Epithelial cell of esophagus (primary cell): ENCODE results near the gene AP1G1.
A peak's percentile ranks its signal among the peaks of the same experiment; 100 is the strongest.
"Not testable (repeated sequence)": the region's sequence is repeated elsewhere in the genome, so short reads cannot be mapped to it uniquely, and the experiment has no call there.

Experiments
- DNase-seq: peaks from one replicate; pipeline ENCODE4 v3.0.0; 2010; ENCODE audit warnings: low read depth
- H3K4me3 ChIP-seq: 2 replicates; pipeline ENCODE4 v1.5.1; 2011; ENCODE audit warnings: mild to moderate bottlenecking, low read length, control low read depth
- TF ChIP-seq, protein P1 (sequence below): IDR thresholded peaks from 2 replicates; pipeline ENCODE4 v1.5.1; 2011; ENCODE audit warnings: low read depth, mild to moderate bottlenecking, low read length, control low read depth, inconsistent platforms; ENCODE audit not compliant: insufficient read depth; ENCODE audit errors: missing control alignments

AP1G1 gene

DNA sequence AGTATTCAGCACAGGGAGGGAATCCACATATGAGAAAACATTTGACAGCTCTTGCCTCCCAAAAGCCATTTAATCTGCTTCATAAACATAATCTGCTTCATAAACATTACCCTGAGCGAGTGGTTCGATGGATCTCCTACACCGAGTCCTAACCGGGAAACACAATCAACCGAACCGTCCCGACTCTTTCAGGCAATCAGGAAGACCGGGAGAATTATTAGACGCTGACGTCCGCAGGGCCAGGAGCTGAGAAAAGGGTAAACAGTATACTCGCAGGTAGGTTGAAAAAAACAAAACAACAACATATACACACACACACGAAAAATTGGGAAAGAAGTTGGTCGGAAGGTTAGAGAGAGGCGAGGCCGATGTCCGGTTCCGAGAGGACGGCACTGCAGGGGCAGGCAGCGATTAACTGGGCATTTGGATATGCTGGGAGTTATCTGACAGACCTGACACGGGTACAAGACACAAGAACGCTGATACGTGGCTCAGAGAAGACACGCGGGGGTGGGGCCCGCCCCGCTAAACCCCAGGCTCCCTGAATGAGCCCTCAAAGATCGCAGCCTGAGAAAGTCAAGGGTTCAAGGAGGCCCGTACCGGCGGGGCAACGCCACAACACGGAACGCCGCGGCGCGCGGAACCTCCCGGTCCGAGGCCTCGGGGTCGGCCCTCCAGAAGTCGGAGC is 585 bp downstream of the AP1G1 start:
- peak overlapping the region; percentile 82 for H3K4me3 ChIP-seq
- TF ChIP-seq, protein P1, sequence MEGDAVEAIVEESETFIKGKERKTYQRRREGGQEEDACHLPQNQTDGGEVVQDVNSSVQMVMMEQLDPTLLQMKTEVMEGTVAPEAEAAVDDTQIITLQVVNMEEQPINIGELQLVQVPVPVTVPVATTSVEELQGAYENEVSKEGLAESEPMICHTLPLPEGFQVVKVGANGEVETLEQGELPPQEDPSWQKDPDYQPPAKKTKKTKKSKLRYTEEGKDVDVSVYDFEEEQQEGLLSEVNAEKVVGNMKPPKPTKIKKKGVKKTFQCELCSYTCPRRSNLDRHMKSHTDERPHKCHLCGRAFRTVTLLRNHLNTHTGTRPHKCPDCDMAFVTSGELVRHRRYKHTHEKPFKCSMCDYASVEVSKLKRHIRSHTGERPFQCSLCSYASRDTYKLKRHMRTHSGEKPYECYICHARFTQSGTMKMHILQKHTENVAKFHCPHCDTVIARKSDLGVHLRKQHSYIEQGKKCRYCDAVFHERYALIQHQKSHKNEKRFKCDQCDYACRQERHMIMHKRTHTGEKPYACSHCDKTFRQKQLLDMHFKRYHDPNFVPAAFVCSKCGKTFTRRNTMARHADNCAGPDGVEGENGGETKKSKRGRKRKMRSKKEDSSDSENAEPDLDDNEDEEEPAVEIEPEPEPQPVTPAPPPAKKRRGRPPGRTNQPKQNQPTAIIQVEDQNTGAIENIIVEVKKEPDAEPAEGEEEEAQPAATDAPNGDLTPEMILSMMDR, result no peak
- peak; percentile 62 for DNase-seq

DNA sequence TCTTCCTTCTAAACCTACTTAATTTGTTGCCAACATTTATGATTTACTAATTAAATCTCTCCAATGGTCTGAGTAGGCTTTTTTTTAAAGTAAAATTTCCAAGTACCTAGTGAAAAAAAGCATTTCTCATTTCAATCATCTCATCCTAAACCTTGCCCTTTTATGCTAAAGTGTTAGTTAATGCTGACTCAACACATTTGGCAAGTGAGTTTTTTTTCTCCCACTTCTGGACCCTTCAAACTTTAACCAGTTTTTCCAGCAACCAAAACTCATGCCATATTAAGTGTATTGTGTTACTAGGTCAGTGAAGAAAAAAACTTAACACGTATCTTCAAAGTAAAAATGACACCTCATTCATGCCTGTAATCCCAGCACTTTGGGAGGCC is 5.3 kb downstream of the AP1G1 start:
- H3K4me3 ChIP-seq, result no peak overlapping the region
- TF ChIP-seq, protein P1, result no peak
- DNase-seq, result no peak

DNA sequence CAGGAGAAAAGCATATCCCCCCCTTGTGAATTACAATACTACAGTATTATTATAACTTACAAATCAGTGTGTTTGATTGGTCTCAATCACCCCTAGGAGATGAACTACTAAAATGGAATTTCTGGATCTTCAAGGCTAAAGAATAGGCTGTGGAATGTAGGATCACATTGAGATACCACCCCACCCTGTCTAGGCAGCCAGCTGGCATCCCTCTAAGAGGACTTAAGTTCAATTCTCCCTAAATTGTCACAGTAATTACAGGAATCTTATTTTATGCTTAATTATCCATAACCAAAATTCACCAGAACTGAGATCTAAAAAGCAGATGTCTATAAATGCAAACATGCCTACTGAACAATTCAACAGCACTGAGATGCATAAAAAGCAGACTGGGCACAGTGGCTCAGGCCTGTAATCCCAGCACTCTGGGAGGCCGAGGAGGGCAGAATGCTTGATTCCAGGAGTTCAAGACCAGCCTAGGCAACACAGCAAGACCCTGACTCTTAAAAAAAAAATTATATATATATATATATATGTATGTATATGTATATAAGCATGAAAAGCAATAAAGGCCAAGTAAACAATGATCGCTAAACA is 12.0 kb downstream of the AP1G1 start:
- TF ChIP-seq, protein P1, result no peak

DNA sequence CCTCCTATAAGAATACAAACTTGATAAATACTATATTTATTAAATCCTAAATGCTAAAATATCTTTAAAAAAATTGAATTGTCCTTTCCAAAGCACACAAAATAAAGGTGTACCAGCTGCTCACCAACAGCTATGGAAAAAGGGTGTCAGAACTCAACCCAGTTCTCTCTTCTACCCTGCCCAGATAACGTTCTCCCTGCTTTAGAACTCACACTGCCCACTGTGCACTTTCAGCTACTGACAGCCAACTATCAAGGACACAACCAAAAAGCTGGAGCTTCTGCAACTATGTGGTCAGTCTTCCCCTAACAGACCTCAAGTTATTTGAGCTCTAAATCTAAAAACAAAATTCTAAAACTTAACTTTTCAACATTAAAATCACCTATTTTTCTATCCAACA is 13.7 kb downstream of the AP1G1 start:
- TF ChIP-seq, protein P1, result no peak
- DNase-seq, result no peak
- H3K4me3 ChIP-seq, result no peak overlapping the region

More for the DNA sequence above, 12.0 kb downstream of the AP1G1 start:
- no peak for DNase-seq
- no peak overlapping the region for H3K4me3 ChIP-seq

DNA sequence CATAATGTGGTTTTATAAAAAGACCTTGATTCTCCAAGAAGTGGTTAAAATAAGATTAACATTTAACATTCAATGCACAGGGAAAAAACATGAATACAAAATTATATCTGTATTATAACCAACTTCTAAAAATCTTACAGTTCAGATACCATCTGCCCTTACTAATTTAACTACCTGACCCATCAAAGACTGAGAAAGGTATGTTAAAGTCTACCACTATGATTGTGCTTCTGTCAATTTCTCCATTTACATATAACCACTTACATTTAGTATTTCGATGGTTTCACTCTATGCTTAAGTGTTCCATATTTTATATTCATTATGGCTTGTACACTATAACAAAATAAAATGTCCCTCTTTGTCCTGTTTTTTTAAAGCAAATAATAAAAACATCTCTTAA is 14.6 kb downstream of the AP1G1 start:
- TF ChIP-seq, protein P1, result no peak
- H3K4me3 ChIP-seq, result no peak overlapping the region
- no peak for DNase-seq

DNA sequence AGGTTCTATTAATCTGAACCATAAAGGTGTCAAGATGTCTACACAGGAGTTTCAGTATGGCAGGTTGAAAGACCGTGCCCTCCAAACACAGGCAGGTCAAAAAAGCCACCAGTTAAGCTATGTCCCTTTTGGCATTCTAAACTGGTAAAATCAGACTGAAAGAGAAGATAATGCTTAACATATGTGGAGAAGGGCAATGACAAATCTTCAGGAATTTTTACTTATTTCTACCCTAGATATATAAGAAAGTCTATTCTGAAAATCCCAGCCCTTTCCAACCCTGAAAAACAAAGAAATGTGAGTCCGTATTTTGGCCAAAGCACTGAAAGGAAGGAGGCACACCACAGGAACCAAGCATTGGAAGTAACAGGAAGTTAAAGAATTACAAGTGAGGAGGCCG is 16.5 kb downstream of the AP1G1 start:
- no peak for DNase-seq
- no peak overlapping the region for H3K4me3 ChIP-seq
- TF ChIP-seq, protein P1, result no peak

DNA sequence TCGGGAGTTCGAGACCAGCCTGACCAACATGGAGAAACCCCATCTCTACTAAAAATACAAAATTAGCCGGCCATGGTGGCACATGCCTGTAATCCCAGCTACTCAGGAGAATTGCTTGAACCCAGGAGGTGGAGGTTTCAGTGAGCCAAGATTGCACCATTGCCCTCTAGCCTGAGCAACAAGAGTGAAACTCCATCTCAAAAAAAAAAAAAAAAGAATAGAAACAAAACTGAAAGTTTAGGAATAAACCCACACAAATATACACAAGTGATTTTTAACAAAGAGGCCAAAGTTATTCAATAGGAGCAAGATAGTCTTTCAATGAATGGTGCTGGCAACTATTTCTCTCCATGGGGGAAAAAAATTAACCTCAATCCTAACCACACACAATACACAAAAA is 18.3 kb downstream of the AP1G1 start:
- not testable (repeated sequence) for DNase-seq, H3K4me3 ChIP-seq
